Fibroblast of villous mesenchyme (primary cell): ENCODE results near the gene SEMA5B. TPM values are rescaled to one million over a fixed set of nuclear protein-coding genes. Genes with fewer than 3 reads are reported as not detected.

Experiments
- DNase-seq: peaks from one replicate; pipeline ENCODE4 v3.0.0-alpha.2; 2010; ENCODE audit warnings: low read depth
- H3K4me3 ChIP-seq: 2 replicates; pipeline ENCODE4 v1.5.1; 2011; ENCODE audit warnings: low read depth, mild to moderate bottlenecking, low read length
- total RNA-seq: library from RNA; depleted of rRNA; stranded (reverse); fragments of >200 nt; gene quantifications from 2 replicates; pipeline ENCODE4 v1.2.3, GENCODE V29; 2012
- TF ChIP-seq, protein P1 (sequence below): IDR thresholded peaks from 2 replicates; pipeline ENCODE4 v1.5.1; 2012; ENCODE audit warnings: low read depth, mild to moderate bottlenecking, low read length; ENCODE audit not compliant: insufficient read depth

The SEMA5B gene
- total RNA-seq, 1 donor = not detected

DNA sequence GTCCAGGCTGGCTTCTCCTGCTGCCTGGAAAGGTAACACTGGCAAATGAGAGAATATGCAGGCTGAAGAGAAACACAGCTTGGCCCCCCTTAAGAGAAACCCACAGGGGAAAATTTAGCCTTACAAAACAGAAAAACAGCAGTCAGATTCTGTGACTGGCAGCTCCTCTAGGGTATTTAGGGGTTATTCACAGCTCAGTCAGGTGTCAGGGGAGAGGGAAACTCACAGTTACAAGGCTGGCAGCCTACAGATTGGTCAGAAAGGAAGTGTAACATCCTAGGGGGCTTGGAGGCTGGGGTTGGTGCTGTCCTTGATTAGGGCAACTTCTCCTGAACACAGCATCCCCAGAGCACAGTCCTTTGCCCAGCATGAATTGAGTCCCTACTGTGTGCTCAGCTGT lies 81.4 kb downstream of the SEMA5B start:
- no peak overlapping the region for H3K4me3 ChIP-seq
- TF ChIP-seq, protein P1, sequence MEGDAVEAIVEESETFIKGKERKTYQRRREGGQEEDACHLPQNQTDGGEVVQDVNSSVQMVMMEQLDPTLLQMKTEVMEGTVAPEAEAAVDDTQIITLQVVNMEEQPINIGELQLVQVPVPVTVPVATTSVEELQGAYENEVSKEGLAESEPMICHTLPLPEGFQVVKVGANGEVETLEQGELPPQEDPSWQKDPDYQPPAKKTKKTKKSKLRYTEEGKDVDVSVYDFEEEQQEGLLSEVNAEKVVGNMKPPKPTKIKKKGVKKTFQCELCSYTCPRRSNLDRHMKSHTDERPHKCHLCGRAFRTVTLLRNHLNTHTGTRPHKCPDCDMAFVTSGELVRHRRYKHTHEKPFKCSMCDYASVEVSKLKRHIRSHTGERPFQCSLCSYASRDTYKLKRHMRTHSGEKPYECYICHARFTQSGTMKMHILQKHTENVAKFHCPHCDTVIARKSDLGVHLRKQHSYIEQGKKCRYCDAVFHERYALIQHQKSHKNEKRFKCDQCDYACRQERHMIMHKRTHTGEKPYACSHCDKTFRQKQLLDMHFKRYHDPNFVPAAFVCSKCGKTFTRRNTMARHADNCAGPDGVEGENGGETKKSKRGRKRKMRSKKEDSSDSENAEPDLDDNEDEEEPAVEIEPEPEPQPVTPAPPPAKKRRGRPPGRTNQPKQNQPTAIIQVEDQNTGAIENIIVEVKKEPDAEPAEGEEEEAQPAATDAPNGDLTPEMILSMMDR = no peak
- no peak for DNase-seq

GRCh38 chr3:122945230-122945629 lies 82.3 kb downstream of the SEMA5B start:
- TF ChIP-seq, protein P1 = no peak
- DNase-seq = no peak
- no peak overlapping the region for H3K4me3 ChIP-seq

- TF ChIP-seq, protein P1 = no peak
- H3K4me3 ChIP-seq = no peak overlapping the region
- peak; percentile 25 for DNase-seq
These were observed 82.8 kb downstream of the SEMA5B start for GRCh38 chr3:122944671-122945161.

GRCh38 chr3:122943828-122944190 lies 83.8 kb downstream of the SEMA5B start:
- TF ChIP-seq, protein P1 = no peak
- no peak for DNase-seq
- H3K4me3 ChIP-seq = no peak overlapping the region

DNA sequence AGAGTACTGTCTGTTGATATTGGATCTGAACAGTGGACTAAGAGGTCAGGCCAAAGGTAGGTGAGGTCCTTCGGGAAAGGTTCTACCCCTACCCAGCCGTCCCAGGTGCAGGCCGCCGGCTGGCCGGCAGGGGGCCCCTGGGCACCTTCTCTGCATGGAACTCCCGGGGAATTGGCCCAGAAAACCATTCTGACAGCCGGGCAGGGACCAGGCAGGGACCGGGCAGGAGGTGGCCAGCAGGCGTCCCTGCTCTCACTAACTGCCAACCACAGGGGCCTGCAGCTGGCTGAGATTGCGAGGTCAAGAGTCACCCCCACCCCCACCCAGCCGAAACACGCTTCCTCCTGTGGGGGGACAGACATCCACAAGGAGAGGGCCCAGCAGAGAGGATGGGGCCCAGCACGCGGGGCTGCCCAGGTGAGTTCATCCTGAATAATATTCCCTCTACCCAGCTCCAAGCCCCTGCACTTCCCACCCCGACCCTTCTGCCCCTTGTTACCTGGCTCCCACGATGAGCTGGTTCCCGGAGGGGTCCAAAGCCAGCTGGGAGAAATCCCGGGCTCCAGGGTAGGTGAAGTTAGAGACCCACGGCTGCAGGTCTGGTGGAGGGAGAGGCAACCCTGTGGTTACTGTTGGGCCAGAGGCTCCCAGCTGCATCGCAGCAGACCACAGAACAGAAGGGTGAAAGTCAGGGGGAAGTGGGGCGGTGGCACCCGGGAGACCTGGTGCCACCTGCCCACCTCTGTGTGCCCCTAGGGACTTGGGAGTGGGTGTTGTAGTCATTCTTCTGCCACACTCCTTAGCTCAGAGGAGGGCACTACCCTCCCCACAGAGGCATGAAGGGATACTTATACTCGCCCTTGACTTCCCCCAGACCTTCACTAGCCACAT lies 84.4 kb downstream of the SEMA5B start:
- H3K4me3 ChIP-seq = no peak overlapping the region
- TF ChIP-seq, protein P1 = peak; percentile 96
- peak; percentile 36 for DNase-seq

DNA sequence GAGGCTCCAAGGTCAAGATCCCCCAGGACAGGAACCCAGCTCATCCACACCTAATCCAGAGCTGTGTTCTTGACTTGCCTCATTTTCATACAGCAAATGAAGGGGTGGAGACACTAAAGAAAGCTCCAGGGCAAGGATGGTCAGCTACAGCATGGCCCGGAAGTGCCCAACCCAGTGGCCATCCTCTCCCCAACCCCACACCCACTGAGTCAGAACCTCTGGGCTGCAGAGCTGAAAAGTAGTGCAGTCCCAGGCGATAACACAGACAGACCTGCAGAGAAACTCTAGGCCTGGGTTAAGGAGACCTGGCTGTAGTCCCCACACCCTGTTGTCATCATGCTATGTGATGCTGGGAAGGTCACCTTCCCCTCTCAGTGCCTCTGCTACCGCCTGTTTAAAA lies 85.3 kb downstream of the SEMA5B start:
- no peak overlapping the region for H3K4me3 ChIP-seq
- TF ChIP-seq, protein P1 = no peak
- no peak for DNase-seq
